GM12878 (cell line): ENCODE measurements around the gene DNASE1L3. TPM values are rescaled to one million over a fixed set of nuclear protein-coding genes. Genes with fewer than 3 reads are reported as not detected.

ENCODE experiments used
- ATAC-seq: fragments of 200-7000 bp; cut with Tn5 transposase; 3 replicates; pipeline ENCODE4 v1.9.1; 2020; ENCODE audit warnings: mild to moderate bottlenecking, moderate library complexity
- BruUV-seq: library from RNA; stranded (reverse); fragments of 400-500 nt; replicated peaks from 2 replicates; lab custom pipeline; 2021; lab: Mats Ljungman, UMichigan
- CTCF ChIA-PET: fragments of 300-600 bp; sonication (Branson Sonifier 250); formaldehyde crosslinking; extraction: SDS; loops from one replicate; lab custom pipeline; 2021; ENCODE audit warnings: inconsistent platforms; lab: Yijun Ruan, JAX
- POLR2A ChIA-PET: fragments of 350-600 bp; formaldehyde crosslinking; extraction: SDS; loops from one replicate; lab custom pipeline; 2021; ENCODE audit warnings: inconsistent platforms; lab: Charles Lee
- RAD21 ChIA-PET: fragments of 300-600 bp; sonication (Branson Sonifier 250); formaldehyde crosslinking; loops from one replicate; lab custom pipeline; 2023; ENCODE audit warnings: antibody characterized with exemption; ENCODE audit not compliant: unreplicated experiment; lab: Charles Lee
- SMC1A ChIA-PET: fragments of 300-600 bp; sonication (Branson Sonifier 250); formaldehyde crosslinking; loops from one replicate; lab custom pipeline; 2023; ENCODE audit not compliant: unreplicated experiment, uncharacterized antibody; lab: Charles Lee
- DNase-seq: peaks from one replicate; pipeline ENCODE4 v3.0.0-alpha.2; 2011; ENCODE audit warnings: low read depth, low spot score
- FAIRE-seq: peaks from 3 replicates; lab custom pipeline; 2011; peaks lifted over from hg19 to GRCh38; lab: Jason Lieb, UNC
- H2AFZ ChIP-seq: 2 replicates; pipeline ENCODE4 v1.6.0; 2011; ENCODE audit warnings: low read depth, low read length, control low read depth; ENCODE audit not compliant: control insufficient read depth
- H3K27ac ChIP-seq: 2 replicates; pipeline ENCODE4 v1.5.1; 2011; ENCODE audit warnings: control low read depth; ENCODE audit not compliant: control insufficient read depth, insufficient read depth
- H3K27me3 ChIP-seq, 2 experiments: replicated peaks in 1 of 2; 2 replicates each; pipeline versions ENCODE4 v1.6.0 to v1.6.1; 2011; ENCODE audit warnings: low read length in 1 of 2; ENCODE audit not compliant: control insufficient read depth in 2 of 2, insufficient read depth in 2 of 2
- H3K36me3 ChIP-seq, 2 experiments: 2 replicates each; pipeline ENCODE4 v1.5.1; 2011; ENCODE audit warnings: low read length in 1 of 2; ENCODE audit not compliant: control insufficient read depth in 2 of 2, insufficient read depth in 2 of 2
- H3K4me1 ChIP-seq: 2 replicates; pipeline ENCODE4 v1.6.1; 2011; ENCODE audit warnings: mild to moderate bottlenecking, low read length, moderate library complexity, mixed read lengths; ENCODE audit not compliant: control insufficient read depth, insufficient read depth
- H3K4me2 ChIP-seq: 2 replicates; pipeline ENCODE4 v1.6.0; 2011; ENCODE audit warnings: control low read depth; ENCODE audit not compliant: control insufficient read depth, insufficient read depth
- H3K4me3 ChIP-seq: fragments of 200-600 bp; sonication (generic); 2 replicates; pipeline ENCODE4 v1.5.1; 2016
- H3K79me2 ChIP-seq: 2 replicates; pipeline ENCODE4 v1.6.0; 2011; ENCODE audit warnings: low read length; ENCODE audit not compliant: control insufficient read depth, insufficient read depth
- H3K9ac ChIP-seq: 2 replicates; pipeline ENCODE4 v1.8.0; 2011; ENCODE audit warnings: low read length, control low read depth, mixed read lengths; ENCODE audit not compliant: control insufficient read depth, insufficient read depth
- H3K9me3 ChIP-seq: replicated peaks from 3 replicates; pipeline ENCODE4 v1.5.1; 2011; ENCODE audit warnings: mild to moderate bottlenecking, low read length; ENCODE audit not compliant: control insufficient read depth, insufficient read depth
- H4K20me1 ChIP-seq: 2 replicates; pipeline ENCODE4 v1.6.0; 2011; ENCODE audit not compliant: control insufficient read depth, insufficient read depth
- CHD2 ChIP-seq: IDR thresholded peaks from 2 replicates; pipeline ENCODE4 v1.6.1; 2011; ENCODE audit warnings: low read depth, low read length, improper control_type of control experiment, borderline replicate concordance
- ESRRA ChIP-seq: IDR thresholded peaks from 2 replicates; pipeline ENCODE4 v1.6.1; 2012; ENCODE audit warnings: mild to moderate bottlenecking, low read length, improper control_type of control experiment
- HDAC2 ChIP-seq: fragments of 200-600 bp; sonication (generic); IDR thresholded peaks from 2 replicates; pipeline ENCODE4 v1.6.1; 2017
- HDGF ChIP-seq: fragments of 450-650 bp; IDR thresholded peaks from 2 replicates; pipeline ENCODE4 v1.6.1; 2016; ENCODE audit warnings: antibody characterized with exemption
- JUNB ChIP-seq: IDR thresholded peaks from 2 replicates; pipeline ENCODE4 v1.6.1; 2016; ENCODE audit warnings: antibody characterized with exemption, mild to moderate bottlenecking
- MEF2B ChIP-seq: fragments of 450-650 bp; IDR thresholded peaks from 2 replicates; pipeline ENCODE4 v1.6.1; 2018; ENCODE audit warnings: mild to moderate bottlenecking, moderate library complexity; ENCODE audit not compliant: partially characterized antibody, poor library complexity, severe bottlenecking
- NFXL1 ChIP-seq: fragments of 450-650 bp; IDR thresholded peaks from 2 replicates; pipeline ENCODE4 v1.6.1; 2017; ENCODE audit warnings: antibody characterized with exemption, mild to moderate bottlenecking, borderline replicate concordance
- SIN3A ChIP-seq: IDR thresholded peaks from 2 replicates; pipeline ENCODE4 v1.6.1; 2012; ENCODE audit warnings: low read depth, low read length, improper control_type of control experiment
- SUPT20H ChIP-seq: IDR thresholded peaks from 2 replicates; pipeline ENCODE4 v1.6.1; 2011; ENCODE audit warnings: low read depth, mild to moderate bottlenecking, low read length, moderate library complexity, borderline replicate concordance; ENCODE audit not compliant: control insufficient read depth
- YY1 ChIP-seq: IDR thresholded peaks from 2 replicates; pipeline ENCODE4 v1.6.1; 2011; ENCODE audit warnings: low read depth, mild to moderate bottlenecking, low read length
- ZNF217 ChIP-seq: fragments of 450-650 bp; IDR thresholded peaks from 2 replicates; pipeline ENCODE4 v1.6.1; 2017; ENCODE audit warnings: antibody characterized with exemption, mild to moderate bottlenecking
- ZNF384 ChIP-seq: IDR thresholded peaks from 2 replicates; pipeline ENCODE4 v1.6.1; 2012; ENCODE audit warnings: low read depth, mild to moderate bottlenecking, low read length, improper control_type of control experiment, borderline replicate concordance
- WGBS: methylation state at CpG from one replicate; pipeline ENCODE4 v1.1.6; 2016; ENCODE audit warnings: low lambda C conversion rate; ENCODE audit not compliant: insufficient replicate concordance, insufficient coverage; ENCODE audit errors: missing lambda C conversion rate; 5-methylcytosine and 5-hydroxymethylcytosine counted together
- in situ Hi-C: fragments of 300-500 bp; cut with MboI; formaldehyde crosslinking; loops from 9 replicates; pipeline ENCODE4 v1.14.3; 2018; ENCODE audit warnings: mixed read lengths
- intact Hi-C: fragments of 100-400 bp; cut with micrococcal nuclease; formaldehyde crosslinking; loops from one replicate; pipeline ENCODE4 v1.14.2; 2022; ENCODE audit not compliant: unreplicated experiment
- polyA plus RNA-seq, 11 experiments: library from polyadenylated mRNA; depleted of rRNA in 4 of 11; unstranded in 6 of 11; stranded (reverse) in 5 of 11; fragments of >200 nt; fragmentation: Nextera tagmentation in 4 of 11; fragmentation: Illumina TruSeq in 1 of 11; extraction: Ambion mirVana in 4 of 11; extraction: Trizol in 1 of 11; gene quantifications; 1 replicate in 1 of 11; 2 replicates in 10 of 11; pipeline versions ENCODE4 v1.2.1 to v1.2.3, GENCODE V29; 2011 to 2016; ENCODE audit warnings: inconsistent platforms in 2 of 11, missing spikeins in 2 of 11, low read depth in 1 of 11
- total RNA-seq, 4 experiments: library from RNA; depleted of rRNA in 3 of 4; stranded (reverse); fragments of >200 nt in 3 of 4; fragmentation: Illumina TruSeq in 1 of 4; extraction: Trizol in 1 of 4; gene quantifications; 2 replicates each; pipeline versions ENCODE4 v1.2.1 to v1.2.3, GENCODE V29; 2013 to 2021
- TF ChIP-seq, protein P1 (sequence below): fragments of 450-650 bp; conservative IDR thresholded peaks from 2 replicates; pipeline ENCODE4 v1.6.1; 2017; ENCODE audit warnings: mild to moderate bottlenecking, moderate library complexity
- TF ChIP-seq, protein P2 (sequence below): fragments of 450-650 bp; IDR thresholded peaks from 2 replicates; pipeline ENCODE4 v1.6.1; 2016; ENCODE audit warnings: mild to moderate bottlenecking
- TF ChIP-seq, protein P3 (sequence below): IDR thresholded peaks from 2 replicates; pipeline ENCODE4 v1.6.1; 2011; ENCODE audit warnings: low read depth, mild to moderate bottlenecking, low read length, moderate library complexity, borderline replicate concordance; ENCODE audit errors: extremely low read depth
- TF ChIP-seq, protein P4 (sequence below): fragments of 450-650 bp; IDR thresholded peaks from 2 replicates; pipeline ENCODE4 v1.6.1; 2017; ENCODE audit warnings: low read depth, mild to moderate bottlenecking, moderate library complexity

Gene DNASE1L3
- total and polyA plus RNA-seq, 10 of the 15 experiments (the other 5 are each of a cell fraction or from before 2014, with no cell fraction given), result 3.2 to 72.1 (median 6.3) TPM

DNA sequence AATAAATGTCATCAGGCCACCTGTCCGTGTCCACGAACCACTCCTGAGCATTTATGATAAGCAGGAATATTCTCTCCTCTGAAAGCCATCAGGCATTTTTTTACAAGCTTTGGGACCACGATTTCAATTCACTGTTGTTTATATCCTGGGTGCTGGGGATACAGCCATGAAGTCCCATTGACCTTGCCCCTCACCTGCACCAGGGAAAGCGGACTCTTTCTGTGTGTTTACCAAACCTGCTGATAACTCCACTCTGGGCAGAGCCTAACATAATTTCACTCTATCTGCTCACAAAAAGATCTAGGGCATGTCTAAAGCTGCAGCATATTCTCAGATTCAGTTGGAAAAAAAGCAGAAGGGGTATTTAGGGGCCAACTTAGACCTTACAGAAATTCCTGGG, 4.8 kb downstream of the DNASE1L3 start (continued):
- TF ChIP-seq HDGF, result no peak
- no peak for TF ChIP-seq SIN3A
- TF ChIP-seq, protein P1, sequence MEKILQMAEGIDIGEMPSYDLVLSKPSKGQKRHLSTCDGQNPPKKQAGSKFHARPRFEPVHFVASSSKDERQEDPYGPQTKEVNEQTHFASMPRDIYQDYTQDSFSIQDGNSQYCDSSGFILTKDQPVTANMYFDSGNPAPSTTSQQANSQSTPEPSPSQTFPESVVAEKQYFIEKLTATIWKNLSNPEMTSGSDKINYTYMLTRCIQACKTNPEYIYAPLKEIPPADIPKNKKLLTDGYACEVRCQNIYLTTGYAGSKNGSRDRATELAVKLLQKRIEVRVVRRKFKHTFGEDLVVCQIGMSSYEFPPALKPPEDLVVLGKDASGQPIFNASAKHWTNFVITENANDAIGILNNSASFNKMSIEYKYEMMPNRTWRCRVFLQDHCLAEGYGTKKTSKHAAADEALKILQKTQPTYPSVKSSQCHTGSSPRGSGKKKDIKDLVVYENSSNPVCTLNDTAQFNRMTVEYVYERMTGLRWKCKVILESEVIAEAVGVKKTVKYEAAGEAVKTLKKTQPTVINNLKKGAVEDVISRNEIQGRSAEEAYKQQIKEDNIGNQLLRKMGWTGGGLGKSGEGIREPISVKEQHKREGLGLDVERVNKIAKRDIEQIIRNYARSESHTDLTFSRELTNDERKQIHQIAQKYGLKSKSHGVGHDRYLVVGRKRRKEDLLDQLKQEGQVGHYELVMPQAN, result no peak
- no peak for TF ChIP-seq YY1
- no peak for TF ChIP-seq MEF2B

DNA sequence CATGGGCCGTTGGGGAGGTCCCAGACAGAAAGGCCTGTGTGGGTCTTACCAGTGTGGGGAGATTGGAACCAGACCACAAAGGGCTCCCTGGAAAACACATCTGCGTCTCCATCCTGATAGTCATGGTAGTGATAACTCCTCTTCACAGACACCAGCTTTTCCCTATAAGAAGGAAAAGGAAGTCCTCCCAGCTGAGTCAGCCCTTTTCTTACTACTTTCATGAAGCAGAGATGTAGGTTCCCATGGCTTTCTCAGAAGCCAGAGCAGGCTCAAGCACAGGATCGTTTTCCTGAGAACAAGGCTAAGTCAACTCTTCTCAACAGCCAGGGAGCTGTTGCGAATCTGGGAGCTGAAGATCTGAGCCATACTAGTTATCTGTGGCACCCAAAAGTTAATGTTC, 6.1 kb downstream of the DNASE1L3 start:
- no peak overlapping the region for H2AFZ ChIP-seq
- FAIRE-seq (no peak), DNase-seq (no peak), ATAC-seq (no peak)
- peaks cover 4% of the 10 kb centered on the region; the same call in 2 of the 3 replicates for H3K9me3 ChIP-seq
- no peak overlapping the region for H3K27ac ChIP-seq
- peaks cover 36% of the 10 kb centered on the region for H3K4me1 ChIP-seq
- no peaks in the 10 kb centered on the region for H3K27me3 ChIP-seq
- intact Hi-C loops, result no loop called here
- H3K4me2 ChIP-seq, result no peak overlapping the region
- H3K9ac ChIP-seq, result no peak overlapping the region
- no peak overlapping the region for H3K4me3 ChIP-seq
- ChIA-PET POLR2A (interaction anchor here (1.2 to 17.1 kb wide), 3 partner anchors 5 to 30 kb away, joined by 3 to 491 read pairs (median 491); partner anchors contain the start of gene DNASE1L3), SMC1A (interaction anchor here (1.7 to 12.6 kb wide), 4 partner anchors 8 to 28 kb away, joined by 8 to 510 read pairs (median 15); partner anchors contain the start of gene DNASE1L3), CTCF (interaction anchor here (0.6 to 25.2 kb wide), 5 partner anchors 8 to 101 kb away, joined by 4 to 655 read pairs (median 6); partner anchors contain the start of genes DNASE1L3, HTD2 and RPP14), RAD21 (interaction anchor here (0.6 to 8.1 kb wide), 6 partner anchors 8 to 31 kb away, joined by 3 to 285 read pairs (median 4); partner anchors contain the start of gene DNASE1L3)
- peaks cover 0 to 1% of the 10 kb centered on the region in 2 experiments; a peak in 1 of 4 replicates for H3K36me3 ChIP-seq
- WGBS, result 83% methylated on average over 4 of the region's 4 CpGs
- in situ Hi-C loops, result loop anchor here (25.0 kb wide), 1 partner anchor 1183 kb away; no protein-coding TSS in a partner anchor
- no TSS peak for BruUV-seq
- no peaks in the 10 kb centered on the region for H4K20me1 ChIP-seq
- H3K79me2 ChIP-seq, result no peaks in the 10 kb centered on the region; the same call in 1 of the 2 replicates
- no peak for TF ChIP-seq NFXL1
- no peak for TF ChIP-seq JUNB
- TF ChIP-seq ZNF217, result no peak
- no peak for TF ChIP-seq CHD2
- TF ChIP-seq, protein P2, sequence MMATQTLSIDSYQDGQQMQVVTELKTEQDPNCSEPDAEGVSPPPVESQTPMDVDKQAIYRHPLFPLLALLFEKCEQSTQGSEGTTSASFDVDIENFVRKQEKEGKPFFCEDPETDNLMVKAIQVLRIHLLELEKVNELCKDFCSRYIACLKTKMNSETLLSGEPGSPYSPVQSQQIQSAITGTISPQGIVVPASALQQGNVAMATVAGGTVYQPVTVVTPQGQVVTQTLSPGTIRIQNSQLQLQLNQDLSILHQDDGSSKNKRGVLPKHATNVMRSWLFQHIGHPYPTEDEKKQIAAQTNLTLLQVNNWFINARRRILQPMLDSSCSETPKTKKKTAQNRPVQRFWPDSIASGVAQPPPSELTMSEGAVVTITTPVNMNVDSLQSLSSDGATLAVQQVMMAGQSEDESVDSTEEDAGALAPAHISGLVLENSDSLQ, result no peak
- TF ChIP-seq, protein P3, sequence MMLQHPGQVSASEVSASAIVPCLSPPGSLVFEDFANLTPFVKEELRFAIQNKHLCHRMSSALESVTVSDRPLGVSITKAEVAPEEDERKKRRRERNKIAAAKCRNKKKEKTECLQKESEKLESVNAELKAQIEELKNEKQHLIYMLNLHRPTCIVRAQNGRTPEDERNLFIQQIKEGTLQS, result no peak
- no peak for TF ChIP-seq SUPT20H
- no peak for TF ChIP-seq HDAC2
- TF ChIP-seq ESRRA, result no peak
- TF ChIP-seq ZNF384, result no peak
- TF ChIP-seq, protein P4, sequence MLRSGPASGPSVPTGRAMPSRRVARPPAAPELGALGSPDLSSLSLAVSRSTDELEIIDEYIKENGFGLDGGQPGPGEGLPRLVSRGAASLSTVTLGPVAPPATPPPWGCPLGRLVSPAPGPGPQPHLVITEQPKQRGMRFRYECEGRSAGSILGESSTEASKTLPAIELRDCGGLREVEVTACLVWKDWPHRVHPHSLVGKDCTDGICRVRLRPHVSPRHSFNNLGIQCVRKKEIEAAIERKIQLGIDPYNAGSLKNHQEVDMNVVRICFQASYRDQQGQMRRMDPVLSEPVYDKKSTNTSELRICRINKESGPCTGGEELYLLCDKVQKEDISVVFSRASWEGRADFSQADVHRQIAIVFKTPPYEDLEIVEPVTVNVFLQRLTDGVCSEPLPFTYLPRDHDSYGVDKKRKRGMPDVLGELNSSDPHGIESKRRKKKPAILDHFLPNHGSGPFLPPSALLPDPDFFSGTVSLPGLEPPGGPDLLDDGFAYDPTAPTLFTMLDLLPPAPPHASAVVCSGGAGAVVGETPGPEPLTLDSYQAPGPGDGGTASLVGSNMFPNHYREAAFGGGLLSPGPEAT, result no peak
